Keratinocyte (primary cell): Measurements from ENCODE around the gene LSAMP. TPM values are rescaled to one million over a fixed set of nuclear protein-coding genes. Genes with fewer than 3 reads are reported as not detected.

Source experiments
- DNase-seq: peaks from one replicate; pipeline ENCODE4 v3.0.0-alpha.2; 2011; ENCODE audit warnings: low read depth, missing footprints, low spot score
- FAIRE-seq: peaks from 2 replicates; lab custom pipeline; 2011; peaks lifted over from hg19 to GRCh38; lab: Jason Lieb, UNC
- H2AFZ ChIP-seq: 2 replicates; pipeline ENCODE4 v1.6.0; 2012; ENCODE audit warnings: low read length, control low read depth, inconsistent platforms; ENCODE audit not compliant: control insufficient read depth
- H3K27ac ChIP-seq: 2 replicates; pipeline ENCODE4 v1.5.1; 2011; ENCODE audit warnings: low read length; ENCODE audit not compliant: control insufficient read depth, insufficient read depth
- H3K27me3 ChIP-seq: 3 replicates; pipeline ENCODE4 v1.6.0; 2011; ENCODE audit warnings: low read length; ENCODE audit not compliant: control insufficient read depth, insufficient read depth; ENCODE audit errors: extremely low read depth
- H3K36me3 ChIP-seq, 2 experiments: 2 replicates in 1 of 2; 3 replicates in 1 of 2; pipeline ENCODE4 v1.5.1; 2011; ENCODE audit warnings: low read length in 2 of 2, mild to moderate bottlenecking in 1 of 2; ENCODE audit not compliant: control insufficient read depth in 2 of 2, insufficient read depth in 2 of 2; ENCODE audit errors: extremely low read depth in 1 of 2
- H3K4me1 ChIP-seq: 3 replicates; pipeline ENCODE4 v1.5.1; 2011; ENCODE audit warnings: low read length; ENCODE audit not compliant: control insufficient read depth, insufficient read depth; ENCODE audit errors: extremely low read depth
- H3K4me2 ChIP-seq: 3 replicates; pipeline ENCODE4 v1.6.0; 2011; ENCODE audit warnings: low read depth, low read length; ENCODE audit not compliant: control insufficient read depth, insufficient read depth; ENCODE audit errors: extremely low read depth
- H3K4me3 ChIP-seq, 3 experiments: fragments of 200-600 bp in 1 of 3; sonication (generic) in 1 of 3; 2 replicates in 2 of 3; 3 replicates in 1 of 3; pipeline ENCODE4 v1.5.1; 2011 to 2016; ENCODE audit warnings: low read length in 3 of 3, mild to moderate bottlenecking in 3 of 3, control low read depth in 2 of 3, inconsistent platforms in 1 of 3, low read depth in 1 of 3, mixed read lengths in 1 of 3, mixed run types in 1 of 3, moderate library complexity in 1 of 3; ENCODE audit not compliant: control insufficient read depth in 2 of 3, insufficient read depth in 2 of 3; ENCODE audit errors: extremely low read depth in 1 of 3
- H3K79me2 ChIP-seq: 2 replicates; pipeline ENCODE4 v1.6.0; 2012; ENCODE audit warnings: low read length; ENCODE audit not compliant: control insufficient read depth, insufficient read depth
- H3K9ac ChIP-seq: 3 replicates; pipeline ENCODE4 v1.6.0; 2011; ENCODE audit warnings: low read length; ENCODE audit not compliant: control insufficient read depth, insufficient read depth; ENCODE audit errors: extremely low read depth
- H3K9me1 ChIP-seq: 3 replicates; pipeline ENCODE4 v1.6.0; 2011; ENCODE audit warnings: low read length; ENCODE audit not compliant: control insufficient read depth, insufficient read depth; ENCODE audit errors: extremely low read depth
- H3K9me3 ChIP-seq: 2 replicates; pipeline ENCODE4 v1.5.1; 2012; ENCODE audit warnings: low read depth, low read length; ENCODE audit not compliant: control insufficient read depth
- H4K20me1 ChIP-seq: 3 replicates; pipeline ENCODE4 v1.6.0; 2011; ENCODE audit warnings: low read length; ENCODE audit not compliant: control insufficient read depth, insufficient read depth; ENCODE audit errors: extremely low read depth
- CTCF ChIP-seq, 3 experiments: IDR thresholded peaks in 1 of 3; conservative IDR thresholded peaks in 1 of 3; optimal IDR thresholded peaks in 1 of 3; 2 replicates in 2 of 3; 3 replicates in 1 of 3; pipeline versions ENCODE3 to v1.5.1; 2011; ENCODE audit warnings: low read length in 3 of 3, mild to moderate bottlenecking in 3 of 3, moderate library complexity in 2 of 3, control low read depth in 1 of 3, inconsistent platforms in 1 of 3; ENCODE audit not compliant: insufficient read depth in 2 of 3; ENCODE audit errors: extremely low read depth in 1 of 3
- EZH2 ChIP-seq: IDR thresholded peaks from one replicate; pipeline ENCODE4 v1.6.1; 2012; ENCODE audit warnings: inconsistent platforms, mild to moderate bottlenecking, low read length, moderate library complexity
- dilution Hi-C: fragments of 300-500 bp; cut with MboI; formaldehyde crosslinking; loops from one replicate; pipeline ENCODE4 v1.7.0; 2020; ENCODE audit warnings: low sequenced_read_pairs; ENCODE audit not compliant: extremely low pct_ligation_motif_present
- polyA plus RNA-seq, 5 experiments: library from polyadenylated mRNA; depleted of rRNA in 3 of 5; stranded (reverse) in 3 of 5; stranded (forward) in 1 of 5; unstranded in 1 of 5; fragments of >200 nt; gene quantifications; 1 replicate in 1 of 5; 2 replicates in 3 of 5; 3 replicates in 1 of 5; pipeline versions ENCODE4 v1.2.1 to v1.2.3, GENCODE V29; 2011 to 2012; ENCODE audit warnings: missing spikeins in 2 of 5, low read depth in 1 of 5, low replicate concordance in 1 of 5

LSAMP gene
- polyA plus RNA-seq, 1 donor (not counting 4 experiments of a cell fraction or from before 2014, with no cell fraction given) = 0.12 TPM

GRCh38 chr3:115918900-115919299 is 526.4 kb downstream of the LSAMP start:
- H3K4me2 ChIP-seq = no peak overlapping the region
- no peak overlapping the region for H2AFZ ChIP-seq
- H3K36me3 ChIP-seq = no peaks in the 10 kb centered on the region
- dilution Hi-C loops = no loop called here
- TF ChIP-seq EZH2 (no peak), CTCF (optimal IDR thresholded peaks at IDR 0.05 in 1 of 3, IDR thresholded peaks at IDR 0.05 in 1 of 3, conservative IDR thresholded peaks at IDR 0.05 in 1 of 3; ENCODE audit: extremely low read depth in 1 of 3, insufficient read depth in 2 of 3, low read length in 3 of 3) (no peak)
- no peak for FAIRE-seq
- no peaks in the 10 kb centered on the region for H3K27me3 ChIP-seq
- no peaks in the 10 kb centered on the region for H3K4me1 ChIP-seq
- no peak for DNase-seq
- H3K27ac ChIP-seq = no peak overlapping the region
- H3K9me1 ChIP-seq = no peaks in the 10 kb centered on the region
- H3K79me2 ChIP-seq = no peaks in the 10 kb centered on the region
- H3K9me3 ChIP-seq = no peaks in the 10 kb centered on the region
- no peak overlapping the region for H3K9ac ChIP-seq
- H4K20me1 ChIP-seq = no peaks in the 10 kb centered on the region
- H3K4me3 ChIP-seq = no peak overlapping the region

- TF ChIP-seq CTCF (optimal IDR thresholded peaks at IDR 0.05 in 1 of 3, IDR thresholded peaks at IDR 0.05 in 1 of 3, conservative IDR thresholded peaks at IDR 0.05 in 1 of 3; ENCODE audit: extremely low read depth in 1 of 3, insufficient read depth in 2 of 3, low read length in 3 of 3) = no peak
- TF ChIP-seq EZH2 = no peak
- dilution Hi-C loops = no loop called here
- DNase-seq = no peak
- Histone ChIP-seq H3K27me3 (no peaks in the 10 kb centered on the region), H3K4me3 (no peak overlapping the region), H2AFZ (no peak overlapping the region), H3K4me1 (no peaks in the 10 kb centered on the region), H3K9me1 (no peaks in the 10 kb centered on the region), H4K20me1 (no peaks in the 10 kb centered on the region), H3K27ac (no peak overlapping the region), H3K36me3 (no peaks in the 10 kb centered on the region), H3K4me2 (no peak overlapping the region), H3K9ac (no peak overlapping the region), H3K79me2 (no peaks in the 10 kb centered on the region), H3K9me3 (no peaks in the 10 kb centered on the region)
- no peak for FAIRE-seq
Measured at GRCh38 chr3:115916866-115917265, 528.4 kb downstream of the LSAMP start.
